Fibroblast of lung (primary cell): ENCODE measurements around the gene MAP3K1. TPM values are rescaled to one million over a fixed set of nuclear protein-coding genes. Genes with fewer than 3 reads are reported as not detected.

Source experiments
- DNase-seq, 2 donors: peaks; one replicate each; pipeline versions ENCODE4 v3.0.0 to v3.0.0-alpha.2; 2010; ENCODE audit warnings: low read depth in 2 of 2
- H2AFZ ChIP-seq: 2 replicates; pipeline ENCODE4 v1.5.1; 2012; ENCODE audit warnings: low read length, control low read depth, inconsistent platforms
- H3K27ac ChIP-seq: 2 replicates; pipeline ENCODE4 v1.5.1; 2011; ENCODE audit warnings: low read length, control low read depth; ENCODE audit not compliant: insufficient read depth
- H3K27me3 ChIP-seq: 2 replicates; pipeline ENCODE4 v1.5.1; 2011; ENCODE audit warnings: mild to moderate bottlenecking, low read length; ENCODE audit not compliant: control insufficient read depth, insufficient read depth
- H3K36me3 ChIP-seq: 2 replicates; pipeline ENCODE4 v1.5.1; 2011; ENCODE audit warnings: low read length; ENCODE audit not compliant: control insufficient read depth, insufficient read depth
- H3K4me1 ChIP-seq: 2 replicates; pipeline ENCODE4 v1.5.1; 2011; ENCODE audit warnings: low read length; ENCODE audit not compliant: control insufficient read depth, insufficient read depth; ENCODE audit errors: extremely low read depth
- H3K4me2 ChIP-seq: 2 replicates; pipeline ENCODE4 v1.5.1; 2011; ENCODE audit warnings: low read length, control low read depth; ENCODE audit not compliant: insufficient read depth; ENCODE audit errors: extremely low read depth
- H3K4me3 ChIP-seq, 4 experiments: fragments of 200-600 bp in 1 of 4; sonication (generic) in 1 of 4; replicated peaks in 1 of 4; 2 replicates each; pipeline ENCODE4 v1.5.1; 2011 to 2016; ENCODE audit warnings: low read length in 4 of 4, low read depth in 3 of 4, mild to moderate bottlenecking in 3 of 4, control low read depth in 2 of 4, inconsistent platforms in 1 of 4, mixed read lengths in 1 of 4; ENCODE audit not compliant: insufficient read depth in 1 of 4; ENCODE audit errors: control extremely low read depth in 1 of 4
- H3K79me2 ChIP-seq: 2 replicates; pipeline ENCODE4 v1.5.1; 2012; ENCODE audit warnings: mild to moderate bottlenecking, low read length, inconsistent platforms; ENCODE audit not compliant: control insufficient read depth, insufficient read depth
- H3K9ac ChIP-seq: 2 replicates; pipeline ENCODE4 v1.5.1; 2011; ENCODE audit warnings: mild to moderate bottlenecking, low read length, control low read depth; ENCODE audit not compliant: insufficient read depth
- H3K9me3 ChIP-seq: 2 replicates; pipeline ENCODE4 v1.5.1; 2012; ENCODE audit warnings: low read depth, low read length; ENCODE audit not compliant: control insufficient read depth, insufficient read depth
- H4K20me1 ChIP-seq: 2 replicates; pipeline ENCODE4 v1.5.1; 2011; ENCODE audit warnings: low read length; ENCODE audit not compliant: control insufficient read depth, insufficient read depth; ENCODE audit errors: extremely low read depth
- CTCF ChIP-seq, 2 donors: IDR thresholded peaks in 1 of 2; conservative IDR thresholded peaks in 1 of 2; 1 replicate in 1 of 2; 2 replicates in 1 of 2; pipeline ENCODE4 v1.5.1; 2011 to 2012; ENCODE audit warnings: low read length in 2 of 2, control low read depth in 1 of 2, inconsistent platforms in 1 of 2, low read depth in 1 of 2, mild to moderate bottlenecking in 1 of 2
- EZH2 ChIP-seq: IDR thresholded peaks from 2 replicates; pipeline ENCODE4 v1.5.1; 2012; ENCODE audit warnings: low read length, control low read depth, mild to moderate bottlenecking; ENCODE audit errors: missing control alignments
- polyA plus RNA-seq, 2 donors: library from polyadenylated mRNA; depleted of rRNA in 1 of 2; stranded (reverse) in 1 of 2; unstranded in 1 of 2; fragments of >200 nt; gene quantifications; 2 replicates each; pipeline ENCODE4 v1.2.1, GENCODE V29; 2011 to 2012; ENCODE audit warnings: missing spikeins in 1 of 2
- total RNA-seq: library from RNA; depleted of rRNA; stranded (reverse); fragments of >200 nt; gene quantifications from 2 replicates; pipeline ENCODE4 v1.2.1, GENCODE V29; 2014

The MAP3K1 gene
- total and polyA plus RNA-seq, 2 donors (not counting 1 experiment from before 2014, with no cell fraction given), result 5.3 to 6.8 TPM

DNA sequence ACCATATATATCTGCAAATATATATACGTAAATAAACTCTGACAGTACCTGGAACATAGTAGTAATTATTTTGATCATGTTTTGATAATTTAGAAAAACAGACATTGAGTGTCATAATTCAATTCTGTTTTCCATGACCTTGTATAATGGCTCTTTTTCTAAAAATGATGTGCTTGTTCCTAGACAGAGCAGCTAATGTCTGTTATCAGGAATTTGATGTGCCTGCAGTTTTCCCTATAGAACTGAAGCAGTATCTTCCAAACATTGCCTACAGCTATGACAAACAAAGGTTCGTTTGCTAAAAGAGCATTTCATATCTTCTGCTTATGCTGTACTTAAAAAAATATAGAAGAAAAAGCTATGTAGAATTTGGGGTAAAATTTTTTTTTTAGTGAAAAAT, 99.3 kb downstream of the MAP3K1 start:
- Histone ChIP-seq H2AFZ (no peak overlapping the region), H3K4me2 (no peak overlapping the region), H3K4me1 (no peaks in the 10 kb centered on the region), H4K20me1 (no peaks in the 10 kb centered on the region), H3K9ac (no peak overlapping the region), H3K36me3 (no peaks in the 10 kb centered on the region), H3K27me3 (no peaks in the 10 kb centered on the region), H3K27ac (no peak overlapping the region), H3K9me3 (no peaks in the 10 kb centered on the region), H3K79me2 (no peaks in the 10 kb centered on the region), H3K4me3 (no peak overlapping the region)
- no peak for DNase-seq
- no peak for TF ChIP-seq EZH2
- TF ChIP-seq CTCF (conservative IDR thresholded peaks at IDR 0.05 in 1 of 2, IDR thresholded peaks at IDR 0.05 in 1 of 2; ENCODE audit: low read depth in 1 of 2, low read length in 2 of 2), result no peak

GRCh38 chr5:56917534-56917933, 102.2 kb downstream of the MAP3K1 start:
- H3K27ac ChIP-seq, result no peak overlapping the region
- H3K4me3 ChIP-seq, result no peak overlapping the region
- H3K4me1 ChIP-seq, result no peaks in the 10 kb centered on the region
- H3K36me3 ChIP-seq, result no peaks in the 10 kb centered on the region
- no peaks in the 10 kb centered on the region for H3K27me3 ChIP-seq
- no peak overlapping the region for H3K4me2 ChIP-seq
- TF ChIP-seq CTCF (conservative IDR thresholded peaks at IDR 0.05 in 1 of 2, IDR thresholded peaks at IDR 0.05 in 1 of 2; ENCODE audit: low read depth in 1 of 2, low read length in 2 of 2) (no peak), EZH2 (no peak)
- no peak overlapping the region for H2AFZ ChIP-seq
- H4K20me1 ChIP-seq, result no peaks in the 10 kb centered on the region
- H3K9ac ChIP-seq, result no peak overlapping the region
- no peak for DNase-seq
- no peaks in the 10 kb centered on the region for H3K9me3 ChIP-seq
- H3K79me2 ChIP-seq, result no peaks in the 10 kb centered on the region

DNA sequence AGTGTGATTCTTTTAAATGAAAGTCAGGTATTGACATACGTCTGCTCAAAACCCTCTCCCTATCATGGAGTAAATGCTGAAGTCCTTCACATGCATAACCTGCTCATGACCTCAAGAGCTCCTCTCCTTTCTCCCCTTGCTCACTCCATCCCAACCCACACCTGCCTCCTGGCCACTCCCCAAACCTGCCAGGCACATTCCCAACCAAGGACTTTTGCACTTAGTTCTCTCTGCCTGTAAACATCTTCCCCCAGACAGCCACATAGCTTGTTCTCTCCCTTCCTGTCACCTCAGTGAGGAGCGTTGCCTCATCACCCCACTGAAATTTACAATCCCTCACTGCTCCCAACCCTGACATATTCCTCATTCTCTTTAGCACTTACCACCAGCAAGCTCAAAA, 102.7 kb downstream of the MAP3K1 start:
- Histone ChIP-seq H3K36me3 (peaks cover 3% of the 10 kb centered on the region), H2AFZ (no peak overlapping the region), H3K4me3 (no peak overlapping the region), H3K9ac (no peak overlapping the region), H3K4me2 (no peak overlapping the region), H3K79me2 (no peaks in the 10 kb centered on the region), H4K20me1 (no peaks in the 10 kb centered on the region), H3K4me1 (no peaks in the 10 kb centered on the region), H3K9me3 (no peaks in the 10 kb centered on the region), H3K27ac (no peak overlapping the region), H3K27me3 (no peaks in the 10 kb centered on the region)
- no peak for TF ChIP-seq CTCF (conservative IDR thresholded peaks at IDR 0.05 in 1 of 2, IDR thresholded peaks at IDR 0.05 in 1 of 2; ENCODE audit: low read depth in 1 of 2, low read length in 2 of 2)
- TF ChIP-seq EZH2, result no peak
- DNase-seq, result no peak
